ENCODE measurements around the gene SNCAIP. TPM values are rescaled to one million over a fixed set of nuclear protein-coding genes. Genes with fewer than 3 reads are reported as not detected.

Gene SNCAIP
- total RNA-seq, 1 donor from 2014 or later = 6.7 TPM

DNA sequence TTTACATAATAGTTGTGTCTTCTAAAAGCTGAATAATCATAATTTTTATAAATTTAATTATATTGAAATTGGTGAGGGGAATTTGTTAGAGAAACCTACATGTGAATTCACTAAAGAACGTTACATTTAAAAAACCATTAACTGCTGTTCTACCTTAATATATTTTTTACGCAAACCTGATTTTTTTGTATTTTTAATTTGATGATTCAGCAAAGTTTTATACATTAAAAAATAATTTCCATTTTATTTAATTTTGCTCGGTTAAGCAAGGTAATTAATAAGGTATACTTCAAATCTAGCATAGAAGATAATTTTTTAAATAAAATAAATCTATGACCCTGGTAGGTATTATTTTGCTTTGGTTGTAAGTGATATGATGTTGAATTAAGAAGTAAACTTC is 114.3 kb downstream of the SNCAIP start:
- Mint-ChIP-seq H3K9me3 (ENCODE audit: unreplicated experiment) (peaks cover 3% of the 10 kb centered on the region), H3K27ac (ENCODE audit: unreplicated experiment) (no peak overlapping the region), H3K4me3 (ENCODE audit: unreplicated experiment) (no peak overlapping the region), H3K36me3 (ENCODE audit: unreplicated experiment) (peaks cover 4% of the 10 kb centered on the region), H3K4me1 (ENCODE audit: low read depth, unreplicated experiment) (no peaks in the 10 kb centered on the region), H3K27me3 (ENCODE audit: unreplicated experiment) (no peaks in the 10 kb centered on the region)
- TF ChIP-seq, protein P1, sequence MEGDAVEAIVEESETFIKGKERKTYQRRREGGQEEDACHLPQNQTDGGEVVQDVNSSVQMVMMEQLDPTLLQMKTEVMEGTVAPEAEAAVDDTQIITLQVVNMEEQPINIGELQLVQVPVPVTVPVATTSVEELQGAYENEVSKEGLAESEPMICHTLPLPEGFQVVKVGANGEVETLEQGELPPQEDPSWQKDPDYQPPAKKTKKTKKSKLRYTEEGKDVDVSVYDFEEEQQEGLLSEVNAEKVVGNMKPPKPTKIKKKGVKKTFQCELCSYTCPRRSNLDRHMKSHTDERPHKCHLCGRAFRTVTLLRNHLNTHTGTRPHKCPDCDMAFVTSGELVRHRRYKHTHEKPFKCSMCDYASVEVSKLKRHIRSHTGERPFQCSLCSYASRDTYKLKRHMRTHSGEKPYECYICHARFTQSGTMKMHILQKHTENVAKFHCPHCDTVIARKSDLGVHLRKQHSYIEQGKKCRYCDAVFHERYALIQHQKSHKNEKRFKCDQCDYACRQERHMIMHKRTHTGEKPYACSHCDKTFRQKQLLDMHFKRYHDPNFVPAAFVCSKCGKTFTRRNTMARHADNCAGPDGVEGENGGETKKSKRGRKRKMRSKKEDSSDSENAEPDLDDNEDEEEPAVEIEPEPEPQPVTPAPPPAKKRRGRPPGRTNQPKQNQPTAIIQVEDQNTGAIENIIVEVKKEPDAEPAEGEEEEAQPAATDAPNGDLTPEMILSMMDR (IDR thresholded peaks at IDR 0.05; ENCODE audit: partially characterized antibody, unreplicated experiment) = no peak
- no peak for DNase-seq

DNA sequence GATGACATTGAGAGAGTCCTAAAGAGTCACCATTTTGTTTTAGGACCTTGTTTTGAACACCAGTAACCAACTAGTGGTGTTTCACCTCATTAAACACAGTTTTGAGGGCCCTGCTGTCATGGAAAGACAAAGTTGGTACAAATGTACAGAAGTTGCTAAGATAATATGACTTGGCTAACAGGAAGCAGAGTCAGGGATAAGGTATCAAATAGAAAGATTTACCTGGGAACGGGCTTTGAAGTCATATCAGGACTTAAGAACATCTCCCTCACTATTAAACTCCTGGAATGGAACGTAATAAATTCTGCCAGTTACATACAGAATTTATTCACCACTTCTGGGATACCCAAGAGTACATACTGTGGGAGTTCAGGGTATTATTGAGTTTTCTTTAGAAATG is 115.6 kb downstream of the SNCAIP start:
- Mint-ChIP-seq H3K4me3 (ENCODE audit: unreplicated experiment) (no peak overlapping the region), H3K27me3 (ENCODE audit: unreplicated experiment) (no peaks in the 10 kb centered on the region), H3K4me1 (ENCODE audit: low read depth, unreplicated experiment) (no peaks in the 10 kb centered on the region), H3K27ac (ENCODE audit: unreplicated experiment) (no peak overlapping the region), H3K36me3 (ENCODE audit: unreplicated experiment) (peaks cover 4% of the 10 kb centered on the region), H3K9me3 (ENCODE audit: unreplicated experiment) (peaks cover 3% of the 10 kb centered on the region)
- TF ChIP-seq, protein P1 (IDR thresholded peaks at IDR 0.05; ENCODE audit: partially characterized antibody, unreplicated experiment) = no peak
- DNase-seq = no peak

DNA sequence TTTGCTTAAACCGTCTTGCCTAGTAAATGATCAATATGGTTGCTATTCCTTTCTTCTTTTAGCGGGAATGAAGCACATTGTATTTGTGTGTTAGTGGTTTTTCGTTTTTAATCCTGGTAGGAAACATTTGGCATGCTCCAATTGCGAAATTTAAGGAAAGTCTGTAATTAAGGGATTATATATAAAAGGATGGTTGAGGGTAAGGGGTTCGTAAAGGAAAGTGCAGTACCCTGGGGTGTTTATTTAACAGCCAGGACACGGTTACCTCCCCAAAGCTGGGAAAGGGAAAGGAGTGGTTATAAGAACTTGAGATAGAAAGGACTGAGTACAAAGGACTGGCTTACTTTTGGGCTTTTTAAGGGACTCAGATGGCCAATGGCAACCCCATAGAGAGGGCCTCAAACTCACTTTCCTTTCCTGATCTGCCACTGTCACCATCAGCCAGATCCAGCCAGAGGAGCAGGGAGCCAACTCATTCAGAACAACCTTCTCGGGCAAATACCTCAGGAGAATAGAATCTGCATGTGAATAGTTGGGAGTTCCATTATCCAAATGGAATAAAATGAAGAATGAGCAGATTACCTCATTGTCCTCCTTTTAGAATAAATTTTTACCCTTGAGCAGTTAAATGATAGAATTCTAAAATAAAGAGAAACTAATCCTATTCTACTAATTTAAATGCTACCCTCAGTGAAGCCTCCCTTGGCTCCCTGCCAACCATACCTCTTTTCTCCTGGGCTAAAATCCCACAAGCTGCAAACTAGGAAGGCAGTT is 117.7 kb downstream of the SNCAIP start:
- Mint-ChIP-seq H3K36me3 (ENCODE audit: unreplicated experiment) (peaks cover 4% of the 10 kb centered on the region), H3K4me3 (ENCODE audit: unreplicated experiment) (no peak overlapping the region), H3K9me3 (ENCODE audit: unreplicated experiment) (no peaks in the 10 kb centered on the region), H3K27ac (ENCODE audit: unreplicated experiment) (no peak overlapping the region), H3K4me1 (ENCODE audit: low read depth, unreplicated experiment) (peaks cover 3% of the 10 kb centered on the region), H3K27me3 (ENCODE audit: unreplicated experiment) (no peaks in the 10 kb centered on the region)
- TF ChIP-seq, protein P1 (IDR thresholded peaks at IDR 0.05; ENCODE audit: partially characterized antibody, unreplicated experiment) = no peak
- DNase-seq = no peak

DNA sequence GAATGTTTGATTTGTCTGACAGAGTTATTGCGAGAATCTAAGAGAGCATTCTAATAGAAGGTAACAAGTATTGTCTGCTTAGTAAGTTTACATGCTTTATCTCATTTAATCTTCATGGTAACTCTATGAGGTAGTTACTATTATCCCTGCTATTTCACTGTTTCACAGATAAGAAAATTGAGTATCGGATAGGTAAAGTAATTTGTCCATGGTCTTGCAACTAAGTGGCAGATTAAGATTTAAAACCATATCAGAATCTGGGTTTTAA is 118.2 kb downstream of the SNCAIP start:
- H3K27ac Mint-ChIP-seq (ENCODE audit: unreplicated experiment) = no peak overlapping the region
- H3K9me3 Mint-ChIP-seq (ENCODE audit: unreplicated experiment) = no peaks in the 10 kb centered on the region
- H3K27me3 Mint-ChIP-seq (ENCODE audit: unreplicated experiment) = no peaks in the 10 kb centered on the region
- no peak overlapping the region for H3K4me3 Mint-ChIP-seq (ENCODE audit: unreplicated experiment)
- DNase-seq = no peak
- peaks cover 9% of the 10 kb centered on the region for H3K4me1 Mint-ChIP-seq (ENCODE audit: low read depth, unreplicated experiment)
- TF ChIP-seq, protein P1 (IDR thresholded peaks at IDR 0.05; ENCODE audit: partially characterized antibody, unreplicated experiment) = no peak
- H3K36me3 Mint-ChIP-seq (ENCODE audit: unreplicated experiment) = peaks cover 4% of the 10 kb centered on the region

DNA sequence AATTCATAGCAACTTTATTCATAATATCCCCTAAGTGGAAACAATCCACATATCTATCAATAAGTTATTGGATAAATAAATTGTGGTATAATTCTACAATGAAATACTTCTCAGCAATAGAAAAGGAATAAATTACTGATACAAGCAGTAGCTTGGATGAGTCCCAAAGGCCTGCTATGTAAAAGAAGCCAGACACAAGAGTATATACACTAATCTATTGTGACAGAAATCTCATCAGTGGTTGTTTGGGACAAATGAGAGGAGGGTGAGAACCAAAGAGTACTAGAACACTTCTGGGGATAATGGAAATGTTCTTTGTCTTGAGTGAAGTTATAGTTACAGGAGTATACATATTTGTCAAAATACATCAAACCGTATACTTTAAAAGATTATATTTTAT is 119.3 kb downstream of the SNCAIP start:
- Mint-ChIP-seq H3K4me3 (ENCODE audit: unreplicated experiment) (no peak overlapping the region), H3K36me3 (ENCODE audit: unreplicated experiment) (peaks cover 4% of the 10 kb centered on the region), H3K27me3 (ENCODE audit: unreplicated experiment) (no peaks in the 10 kb centered on the region), H3K9me3 (ENCODE audit: unreplicated experiment) (no peaks in the 10 kb centered on the region), H3K4me1 (ENCODE audit: low read depth, unreplicated experiment) (peaks cover 9% of the 10 kb centered on the region), H3K27ac (ENCODE audit: unreplicated experiment) (no peak overlapping the region)
- TF ChIP-seq, protein P1 (IDR thresholded peaks at IDR 0.05; ENCODE audit: partially characterized antibody, unreplicated experiment) = no peak
- no peak for DNase-seq

Measured in glutamatergic neuron (in vitro differentiated cells).